Activated gamma-delta T cell treated with Interleukin-2 at 50 U/mL for 16 hours (primary cell): ENCODE data around the gene MYO5B.

Source experiments
- DNase-seq: peaks from one replicate; pipeline ENCODE4 v3.0.0-alpha.2; 2020

The MYO5B gene

GRCh38 chr18:50187659-50188058 is 7.3 kb downstream of the MYO5B start:
- no peak for DNase-seq

GRCh38 chr18:50186385-50186784 is 8.6 kb downstream of the MYO5B start:
- DNase-seq, result no peak

DNA sequence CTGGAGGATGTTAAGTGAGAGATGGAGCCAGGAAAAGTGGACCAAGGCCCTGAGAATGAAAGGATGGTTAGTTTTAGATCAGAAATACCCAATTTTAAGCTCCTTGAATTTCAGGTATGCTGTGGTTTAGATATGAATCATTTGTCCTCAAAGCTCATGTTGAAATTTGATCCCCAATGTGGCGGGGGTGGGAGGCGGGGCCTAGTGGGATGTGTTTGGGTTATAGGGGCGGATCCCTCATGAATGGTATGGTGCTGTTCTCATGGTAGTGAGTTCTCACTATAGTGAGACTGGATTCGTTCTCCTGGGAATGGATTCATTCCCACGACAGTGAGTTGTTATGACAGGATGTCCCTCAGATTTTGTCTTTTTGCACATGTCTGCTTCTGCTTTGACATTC is 11.4 kb downstream of the MYO5B start:
- DNase-seq, result no peak

DNA sequence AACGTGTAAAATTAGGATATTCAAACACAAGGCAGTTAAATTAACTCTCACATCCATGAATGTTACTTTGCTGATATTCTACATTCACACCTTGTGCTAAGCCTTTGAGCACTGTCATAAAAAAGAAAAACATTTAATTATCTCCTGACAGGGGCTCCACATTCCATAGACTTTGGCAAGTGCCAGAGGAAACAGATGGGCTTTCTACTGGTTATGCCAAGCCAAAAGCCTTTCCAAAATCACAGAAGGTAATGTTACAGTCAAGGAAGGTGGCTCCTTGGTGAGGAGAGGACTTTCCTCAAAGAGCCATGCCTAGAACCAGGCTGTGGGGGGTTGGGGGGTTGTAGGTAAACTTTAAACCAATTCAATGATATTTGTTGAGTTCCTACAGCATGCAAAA is 12.4 kb downstream of the MYO5B start:
- no peak for DNase-seq

DNA sequence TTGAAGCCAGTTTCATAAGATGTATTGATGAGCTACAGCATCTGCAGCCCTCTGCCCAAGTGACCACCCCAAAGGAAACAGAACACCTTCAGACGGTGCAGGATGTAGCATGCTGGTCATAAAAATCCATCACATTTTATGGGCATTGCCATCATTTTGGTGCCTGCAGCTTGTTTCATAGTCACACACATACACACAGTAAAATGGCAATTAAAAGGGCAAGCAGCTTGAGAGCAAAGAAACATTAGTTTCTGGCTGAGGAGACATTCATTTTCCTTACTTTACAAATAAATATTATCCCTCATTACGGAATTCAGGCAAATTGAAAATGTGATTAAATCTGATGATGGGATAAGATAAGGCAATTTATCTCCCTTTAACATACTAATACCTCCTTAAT is 13.4 kb downstream of the MYO5B start:
- no peak for DNase-seq

- DNase-seq, result no peak
Observed at GRCh38 chr18:50179465-50179864, 15.5 kb downstream of the MYO5B start.

GRCh38 chr18:50177294-50177992 is 17.5 kb downstream of the MYO5B start:
- no peak for DNase-seq

DNA sequence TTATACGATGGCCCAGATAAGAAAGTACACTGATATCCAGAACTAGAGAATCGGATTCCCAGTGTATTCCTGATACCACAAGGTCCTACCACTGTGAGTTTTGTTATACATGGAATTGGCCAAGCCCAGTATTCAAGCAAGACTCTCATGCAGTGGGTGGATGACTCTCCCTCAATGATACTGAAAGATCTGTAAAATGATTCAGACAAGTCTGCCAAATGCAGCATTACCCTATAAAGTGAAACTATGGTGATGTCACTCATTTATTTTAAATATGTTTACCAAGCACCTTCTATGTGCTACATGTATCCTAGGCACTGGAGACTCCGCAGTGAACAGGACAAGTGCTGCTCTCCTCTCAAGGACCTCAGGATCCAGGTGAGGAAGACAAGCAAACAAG is 22.6 kb downstream of the MYO5B start:
- DNase-seq, result no peak

DNA sequence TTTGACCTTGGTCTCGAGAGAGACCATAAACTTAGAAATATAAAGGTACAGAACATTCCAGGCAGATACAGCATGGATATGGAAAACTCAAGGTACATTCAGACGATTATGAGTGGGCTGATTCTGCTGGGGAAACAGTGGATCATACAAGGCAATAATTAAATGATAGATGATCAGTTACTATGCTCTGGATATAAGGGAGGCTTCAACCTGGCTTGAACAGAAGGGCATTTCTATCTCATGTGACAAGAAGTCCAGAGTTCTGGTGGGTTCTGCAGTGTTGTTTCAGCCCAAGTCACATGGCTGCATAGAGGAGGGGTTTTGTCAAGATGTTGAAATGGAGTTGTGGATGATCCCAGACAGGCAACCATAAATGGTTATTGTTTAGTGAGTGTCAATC is 23.5 kb downstream of the MYO5B start:
- no peak for DNase-seq

- DNase-seq, result no peak
Observed at GRCh38 chr18:50170004-50170403, 24.9 kb downstream of the MYO5B start.

DNA sequence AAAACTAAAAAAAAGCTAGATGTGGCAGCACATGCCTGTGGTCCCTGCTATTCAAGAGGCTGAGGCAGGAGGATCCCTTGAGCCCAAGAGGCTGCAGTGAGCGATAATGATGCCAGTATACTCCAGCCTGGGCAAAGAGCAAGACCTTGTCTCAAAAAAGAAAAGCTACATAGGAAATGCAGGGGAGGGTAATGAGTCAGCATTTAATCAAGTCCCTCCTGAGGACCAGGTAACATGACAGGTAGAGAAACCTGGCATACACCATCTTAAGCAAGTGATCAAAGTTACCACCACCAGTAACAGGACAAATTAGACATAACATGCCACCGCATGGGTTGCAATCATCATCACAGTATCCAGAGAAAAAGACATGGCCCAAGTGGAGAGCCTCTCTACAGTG is 25.8 kb downstream of the MYO5B start:
- no peak for DNase-seq

DNA sequence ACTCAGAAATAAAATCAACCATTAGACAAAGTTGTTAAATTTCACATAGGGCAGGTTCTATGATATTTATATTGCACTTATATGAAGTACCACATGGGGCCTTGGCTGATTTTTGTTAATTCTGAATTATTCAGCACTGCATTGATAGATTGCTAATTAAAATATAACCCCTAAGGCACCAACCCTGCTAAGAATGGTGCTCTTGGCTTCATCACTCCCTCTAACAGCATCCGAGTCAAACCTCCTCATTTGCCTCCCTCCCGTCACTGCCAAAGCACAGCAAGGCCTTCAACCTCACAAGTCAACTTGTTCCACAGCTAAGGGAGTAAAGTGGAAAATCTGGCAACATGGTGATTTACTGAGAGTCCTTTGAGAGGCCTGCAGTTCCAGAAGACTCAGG is 27.0 kb downstream of the MYO5B start:
- DNase-seq, result no peak

DNA sequence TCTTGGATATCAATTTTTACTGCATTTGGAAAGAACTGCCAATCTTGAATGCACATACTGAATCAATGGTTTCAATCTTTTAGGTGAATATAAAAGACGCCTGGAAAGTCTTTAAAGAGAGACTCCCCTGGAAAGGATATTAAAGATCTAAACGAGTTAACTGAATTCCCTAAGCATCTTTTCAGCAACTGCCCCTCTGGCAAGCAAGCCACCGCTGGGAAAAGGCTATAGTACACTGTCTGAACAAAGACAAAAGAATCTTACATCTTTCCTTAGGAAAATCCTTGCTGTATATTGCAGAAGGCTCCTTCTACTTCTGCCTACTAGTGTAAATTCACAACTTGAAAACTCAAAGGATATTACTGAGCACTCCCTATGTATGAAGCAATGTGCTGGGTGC is 28.0 kb downstream of the MYO5B start:
- DNase-seq, result no peak

DNA sequence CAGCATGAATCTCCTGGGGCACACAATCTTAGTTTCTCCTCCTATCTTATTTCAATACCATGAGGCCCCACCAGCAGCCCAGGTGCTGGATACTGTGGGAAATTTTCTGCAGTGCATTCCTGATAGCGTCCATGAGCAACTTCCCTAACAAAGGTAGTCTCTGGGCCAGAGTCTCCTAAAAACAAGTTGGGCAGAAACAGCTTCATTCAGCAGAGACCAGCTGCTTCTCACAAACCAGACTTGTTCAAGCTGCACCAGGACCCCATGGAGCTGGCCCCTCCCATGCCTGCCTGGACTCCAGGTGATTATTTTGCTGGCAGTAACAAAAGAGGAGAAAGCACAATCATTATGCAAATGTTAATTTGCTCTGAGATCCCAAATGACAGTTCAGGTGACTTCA is 31.4 kb downstream of the MYO5B start:
- no peak for DNase-seq

DNA sequence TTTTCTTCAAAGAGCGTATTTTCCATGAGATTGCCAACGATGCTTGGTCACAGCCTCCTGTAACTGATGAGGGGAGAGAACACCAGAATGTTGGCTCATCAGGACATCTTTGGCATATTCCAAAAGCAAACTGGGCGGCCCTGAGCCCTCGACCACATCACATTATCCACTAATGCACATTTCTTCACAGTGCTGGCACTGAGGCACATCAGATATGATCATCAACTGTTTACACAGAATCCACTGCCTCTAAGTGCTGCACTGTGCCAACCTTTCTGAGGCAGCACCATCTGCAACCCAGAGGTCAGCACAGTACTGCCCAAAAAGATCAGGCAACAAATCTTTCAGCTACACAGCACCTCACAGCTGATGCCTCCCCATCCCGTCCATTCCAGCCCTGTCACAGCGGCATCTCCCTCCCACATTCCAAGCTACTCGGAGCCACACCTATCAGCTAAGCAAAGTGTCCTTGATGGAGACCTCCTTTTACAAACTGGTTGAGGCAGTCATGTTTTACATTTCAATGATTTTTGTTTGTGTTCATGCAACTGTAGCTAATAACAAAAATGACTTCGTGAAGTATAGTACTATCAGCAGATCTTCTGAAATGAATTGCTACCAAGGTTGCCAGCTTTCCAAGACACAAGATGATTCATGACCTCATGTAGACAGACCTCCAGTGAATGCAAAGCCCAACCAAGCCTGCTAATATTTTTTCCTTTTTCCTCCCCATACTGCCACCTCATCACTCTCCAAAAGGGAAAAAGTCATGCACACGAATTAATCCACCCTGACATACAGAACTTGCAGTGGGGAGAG is 32.3 kb downstream of the MYO5B start:
- no peak for DNase-seq

GRCh38 chr18:50161597-50162205 is 33.2 kb downstream of the MYO5B start:
- DNase-seq, result no peak

DNA sequence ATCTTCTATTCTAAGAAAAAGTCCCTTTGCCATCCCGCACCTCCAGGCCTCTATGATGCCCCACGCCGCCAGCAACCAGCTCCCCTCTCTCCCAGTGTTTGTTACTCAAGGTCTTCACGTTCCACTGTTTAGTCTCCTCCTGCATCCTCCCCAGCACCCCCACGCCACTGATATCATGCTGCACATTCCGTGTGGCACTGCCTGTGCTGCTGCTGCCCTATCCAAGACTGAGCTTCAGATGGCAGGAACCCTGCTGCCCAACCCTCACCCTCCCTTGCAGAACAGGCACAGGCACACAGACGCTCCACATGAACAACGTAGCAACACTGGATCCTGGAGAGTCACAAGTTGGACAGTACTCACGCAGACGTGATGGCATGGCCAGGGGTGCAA is 35.3 kb downstream of the MYO5B start:
- no peak for DNase-seq

DNA sequence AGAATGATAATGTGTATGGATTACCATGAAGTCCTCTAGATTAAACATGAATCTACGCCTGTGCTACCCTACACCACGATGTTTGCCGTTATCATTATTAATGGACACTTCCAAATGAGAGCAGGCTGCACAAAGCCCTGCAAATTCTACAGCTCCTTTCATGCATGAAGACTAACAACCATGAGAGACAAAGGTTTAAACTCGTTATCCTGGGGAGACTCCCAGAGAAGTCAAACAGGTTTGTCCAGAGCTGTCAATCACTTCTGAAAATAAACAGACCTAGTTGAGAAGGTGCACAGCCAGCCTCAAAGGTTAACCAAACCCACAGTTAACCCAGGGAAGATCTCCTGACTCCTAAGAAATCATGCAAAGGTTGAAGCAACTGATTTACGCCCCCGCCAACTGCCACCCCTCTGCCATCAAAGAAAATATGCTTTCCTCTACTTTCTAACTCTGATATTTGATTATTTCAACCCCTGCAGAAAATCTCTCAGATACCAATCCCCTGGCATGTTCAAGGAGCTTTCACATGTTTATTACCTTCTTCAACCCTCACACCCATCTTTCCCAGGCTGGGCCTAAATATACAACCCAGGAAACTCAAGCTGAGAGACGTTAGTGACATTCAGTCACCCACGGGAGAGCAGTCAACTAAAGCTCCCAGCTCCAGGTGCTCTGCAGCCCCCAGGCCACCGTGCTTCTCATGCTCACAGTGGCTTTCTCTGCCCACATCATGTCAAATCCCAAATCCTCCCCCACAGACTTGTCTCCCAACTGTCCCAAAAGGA is 35.9 kb downstream of the MYO5B start:
- DNase-seq, result no peak

DNA sequence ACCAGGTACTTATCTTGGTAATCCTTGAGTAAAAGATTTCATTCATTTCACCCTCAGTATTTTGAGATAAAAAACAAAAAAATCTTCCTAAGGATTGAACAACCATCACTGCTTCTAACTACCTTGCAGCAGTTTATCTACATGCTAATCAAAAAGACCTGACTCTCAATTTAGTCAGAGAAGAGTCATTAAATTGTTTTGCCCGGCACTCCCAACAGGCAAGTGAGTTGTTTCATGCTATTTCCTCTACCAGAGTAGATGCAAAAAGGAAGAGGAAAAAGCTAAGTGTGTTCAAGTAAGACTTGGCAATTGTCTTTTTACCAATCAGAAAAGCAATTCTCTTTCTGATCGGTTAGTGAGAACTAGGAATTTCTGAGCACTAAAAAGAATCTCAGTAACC is 39.5 kb downstream of the MYO5B start:
- no peak for DNase-seq

- no peak for DNase-seq
Observed at GRCh38 chr18:50154420-50154819, 40.5 kb downstream of the MYO5B start.

DNA sequence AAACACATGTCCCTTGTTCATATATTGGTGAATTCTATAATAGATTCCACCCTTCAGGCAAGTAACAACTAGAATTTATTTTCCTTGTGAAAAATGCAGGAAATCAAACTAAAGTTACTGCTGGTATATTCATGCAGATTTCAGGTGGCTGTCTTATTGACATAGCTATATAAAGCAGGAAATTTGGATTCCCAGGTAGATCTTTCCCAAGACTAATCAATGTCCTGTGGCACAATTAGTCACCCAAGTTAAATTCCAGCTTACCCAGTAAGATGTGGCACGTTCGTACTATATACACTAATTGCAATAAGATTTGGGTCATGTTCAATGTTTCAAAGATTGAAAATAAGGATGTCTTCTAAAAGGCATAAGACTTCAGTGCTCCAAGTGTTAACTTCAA is 42.0 kb downstream of the MYO5B start:
- no peak for DNase-seq

- DNase-seq, result no peak
Observed at GRCh38 chr18:50151926-50152325, 43.0 kb downstream of the MYO5B start.

GRCh38 chr18:50144540-50144939 is 50.4 kb downstream of the MYO5B start:
- DNase-seq, result no peak
